Tibial nerve (tissue), 4 donors: Measurements from ENCODE around the gene PHF19. TPM values are rescaled to one million over a fixed set of nuclear protein-coding genes. Genes with fewer than 3 reads are reported as not detected.
A peak's percentile ranks its signal among the peaks of the same experiment; 100 is the strongest.

Experiments used
- DNase-seq, 2 donors: peaks; one replicate each; pipeline ENCODE4 v3.0.0-alpha.2; 2019; ENCODE audit warnings: low spot score in 2 of 2
- H3K27ac ChIP-seq, 4 donors: fragments of 200-600 bp; sonication (generic) in 3 of 4; one replicate each; pipeline ENCODE4 v1.5.1; 2017 to 2019; ENCODE audit warnings: mild to moderate bottlenecking in 1 of 4
- H3K27me3 ChIP-seq, 2 donors: fragments of 200-600 bp; sonication (generic) in 1 of 2; one replicate each; pipeline versions ENCODE4 v1.5.1 to v1.6.0; 2017 to 2019
- H3K36me3 ChIP-seq, 3 donors: fragments of 200-600 bp; sonication (generic); one replicate each; pipeline ENCODE4 v1.5.1; 2018 to 2019
- H3K4me1 ChIP-seq, 4 donors: fragments of 200-600 bp; sonication (generic) in 3 of 4; one replicate each; pipeline ENCODE4 v1.5.1; 2017 to 2019
- H3K4me3 ChIP-seq, 4 donors: fragments of 200-600 bp; sonication (generic) in 3 of 4; one replicate each; pipeline ENCODE4 v1.5.1; 2017 to 2019; ENCODE audit warnings: mild to moderate bottlenecking in 1 of 4, moderate library complexity in 1 of 4
- H3K9me3 ChIP-seq, 4 donors: fragments of 200-600 bp; sonication (generic) in 3 of 4; one replicate each; pipeline ENCODE4 v1.5.1; 2017 to 2019
- EP300 ChIP-seq, 2 donors: sonication (generic); formaldehyde crosslinking; IDR thresholded peaks; one replicate each; pipeline ENCODE4 v1.6.1; 2017; ENCODE audit warnings: antibody characterized with exemption in 2 of 2, mild to moderate bottlenecking in 1 of 2
- POLR2A ChIP-seq, 2 donors: fragments of 450-650 bp; IDR thresholded peaks; one replicate each; pipeline ENCODE4 v1.6.1; 2017; ENCODE audit warnings: antibody characterized with exemption in 2 of 2, mild to moderate bottlenecking in 2 of 2, moderate library complexity in 2 of 2
- WGBS, 2 donors: methylation state at CpG; one replicate each; pipeline ENCODE4 v1.1.5; 2018; 5-methylcytosine and 5-hydroxymethylcytosine counted together
- total RNA-seq, 4 donors: library from RNA; depleted of rRNA; stranded (reverse); fragments of >200 nt; gene quantifications; one replicate each; pipeline ENCODE4 v1.1.0, GENCODE V29; 2016
- TF ChIP-seq, protein P1 (sequence below), 5 experiments: fragments of 200-600 bp in 3 of 5; fragments of 450-650 bp in 2 of 5; sonication (generic) in 3 of 5; IDR thresholded peaks; one replicate each; pipeline ENCODE4 v1.5.1; 2016 to 2019; ENCODE audit warnings: antibody characterized with exemption in 5 of 5, mild to moderate bottlenecking in 3 of 5, moderate library complexity in 2 of 5

PHF19 gene
- total RNA-seq, 4 donors from 2014 or later, result 31.2 to 61.6 (median 44.3) TPM

DNA sequence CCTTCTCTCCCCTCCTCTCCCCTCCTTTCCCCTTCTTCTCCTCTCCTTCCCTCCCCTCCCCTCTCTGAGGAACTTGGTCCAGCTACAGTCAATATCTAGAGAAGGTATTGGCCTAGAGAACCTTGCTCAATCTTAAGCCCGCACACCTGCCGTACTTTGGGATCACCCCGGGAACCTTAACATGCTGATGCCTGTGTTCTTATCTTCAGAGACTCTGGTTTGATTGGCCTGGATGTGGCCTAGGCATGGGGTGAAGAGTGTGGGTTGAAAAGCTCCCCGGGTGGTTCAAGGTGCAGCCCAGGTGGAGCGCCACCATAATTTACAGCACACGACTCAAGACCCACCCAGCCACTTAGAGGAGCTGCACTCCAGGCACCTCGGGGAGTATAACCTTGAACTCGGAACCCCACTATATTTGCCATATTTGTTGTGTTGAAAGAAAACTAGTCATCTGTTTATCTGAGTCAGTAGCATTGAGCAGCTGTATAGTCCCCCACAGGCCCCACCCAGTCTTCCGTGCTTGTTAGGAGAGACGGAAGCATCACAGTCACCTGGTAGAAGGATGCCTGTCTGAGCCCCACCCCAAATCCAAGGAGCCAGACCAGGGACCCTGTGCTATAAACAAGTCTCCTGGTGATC is 14.4 kb upstream of the PHF19 start:
- H3K27me3 ChIP-seq, result no peaks in the 10 kb centered on the region
- no peaks in the 10 kb centered on the region for H3K36me3 ChIP-seq
- no peak for DNase-seq
- 88 to 94% methylated on average over 10 of the region's 10 CpGs for WGBS, 2 donors
- peak overlapping the region in 3 of 4 donors; percentile 64 to 77 (median 69) for H3K27ac ChIP-seq
- H3K4me1 ChIP-seq, result peaks cover 0 to 41% (median 14%) of the 10 kb centered on the region in 4 donors
- H3K9me3 ChIP-seq, result no peaks in the 10 kb centered on the region
- H3K4me3 ChIP-seq, result no peak overlapping the region
- no peak for TF ChIP-seq EP300 (IDR thresholded peaks at IDR 0.05)

DNA sequence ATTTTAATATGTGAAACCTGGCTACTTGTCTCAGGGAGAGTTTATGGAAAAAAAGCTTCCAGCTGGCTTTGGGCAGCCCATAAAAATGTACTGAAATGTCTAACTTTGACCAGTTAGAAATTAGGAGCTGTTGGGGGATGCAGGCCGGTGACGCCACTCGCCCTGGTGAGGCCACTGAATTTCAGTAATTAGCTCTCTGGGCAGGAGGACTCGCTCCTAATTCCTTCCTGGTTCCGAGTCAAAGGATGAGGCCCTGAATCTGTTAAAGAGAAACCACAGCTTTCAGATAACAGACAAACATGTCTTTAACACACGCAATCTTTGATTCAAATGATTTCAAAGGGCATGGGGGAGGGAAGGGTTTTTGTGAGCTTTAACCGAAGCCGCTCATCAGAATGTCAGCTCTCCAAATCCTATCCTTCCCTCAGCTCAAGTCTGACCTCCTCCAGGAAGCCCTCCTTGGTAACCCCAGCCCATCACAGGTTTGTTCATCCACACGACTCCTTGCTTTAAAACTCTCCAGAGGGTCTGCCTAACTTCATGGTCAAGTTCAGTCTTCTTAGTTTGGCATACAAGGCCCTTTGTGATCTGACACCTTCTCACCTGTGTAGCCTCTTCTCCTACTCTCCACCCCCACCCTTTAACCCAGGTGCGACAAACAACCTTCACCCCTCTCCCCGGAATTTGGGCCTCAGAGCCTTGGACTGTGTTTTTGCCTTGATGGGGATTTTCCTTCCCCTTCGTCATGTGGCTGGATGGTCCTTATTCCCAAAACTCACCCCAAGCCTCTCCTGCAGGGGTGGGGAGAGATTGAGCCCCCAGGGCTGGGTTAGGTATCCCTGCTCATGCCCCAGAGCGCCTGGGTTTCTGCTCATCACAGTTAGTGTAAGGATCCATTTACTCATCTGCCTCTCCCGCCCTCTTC is 13.6 kb upstream of the PHF19 start:
- Histone ChIP-seq H3K27me3 (no peaks in the 10 kb centered on the region), H3K4me3 (no peak overlapping the region), H3K4me1 (peaks cover 0 to 47% (median 17%) of the 10 kb centered on the region in 4 donors), H3K27ac (peak overlapping the region; percentile 27 to 77 (median 66)), H3K9me3 (no peaks in the 10 kb centered on the region), H3K36me3 (no peaks in the 10 kb centered on the region)
- no peak for DNase-seq
- TF ChIP-seq POLR2A (IDR thresholded peaks at IDR 0.05), result no peak
- TF ChIP-seq, protein P1, sequence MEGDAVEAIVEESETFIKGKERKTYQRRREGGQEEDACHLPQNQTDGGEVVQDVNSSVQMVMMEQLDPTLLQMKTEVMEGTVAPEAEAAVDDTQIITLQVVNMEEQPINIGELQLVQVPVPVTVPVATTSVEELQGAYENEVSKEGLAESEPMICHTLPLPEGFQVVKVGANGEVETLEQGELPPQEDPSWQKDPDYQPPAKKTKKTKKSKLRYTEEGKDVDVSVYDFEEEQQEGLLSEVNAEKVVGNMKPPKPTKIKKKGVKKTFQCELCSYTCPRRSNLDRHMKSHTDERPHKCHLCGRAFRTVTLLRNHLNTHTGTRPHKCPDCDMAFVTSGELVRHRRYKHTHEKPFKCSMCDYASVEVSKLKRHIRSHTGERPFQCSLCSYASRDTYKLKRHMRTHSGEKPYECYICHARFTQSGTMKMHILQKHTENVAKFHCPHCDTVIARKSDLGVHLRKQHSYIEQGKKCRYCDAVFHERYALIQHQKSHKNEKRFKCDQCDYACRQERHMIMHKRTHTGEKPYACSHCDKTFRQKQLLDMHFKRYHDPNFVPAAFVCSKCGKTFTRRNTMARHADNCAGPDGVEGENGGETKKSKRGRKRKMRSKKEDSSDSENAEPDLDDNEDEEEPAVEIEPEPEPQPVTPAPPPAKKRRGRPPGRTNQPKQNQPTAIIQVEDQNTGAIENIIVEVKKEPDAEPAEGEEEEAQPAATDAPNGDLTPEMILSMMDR (IDR thresholded peaks at IDR 0.05), result no peak
- no peak for TF ChIP-seq EP300 (IDR thresholded peaks at IDR 0.05)
- WGBS, 2 donors, result 66 to 74% methylated on average over 14 of the region's 14 CpGs

DNA sequence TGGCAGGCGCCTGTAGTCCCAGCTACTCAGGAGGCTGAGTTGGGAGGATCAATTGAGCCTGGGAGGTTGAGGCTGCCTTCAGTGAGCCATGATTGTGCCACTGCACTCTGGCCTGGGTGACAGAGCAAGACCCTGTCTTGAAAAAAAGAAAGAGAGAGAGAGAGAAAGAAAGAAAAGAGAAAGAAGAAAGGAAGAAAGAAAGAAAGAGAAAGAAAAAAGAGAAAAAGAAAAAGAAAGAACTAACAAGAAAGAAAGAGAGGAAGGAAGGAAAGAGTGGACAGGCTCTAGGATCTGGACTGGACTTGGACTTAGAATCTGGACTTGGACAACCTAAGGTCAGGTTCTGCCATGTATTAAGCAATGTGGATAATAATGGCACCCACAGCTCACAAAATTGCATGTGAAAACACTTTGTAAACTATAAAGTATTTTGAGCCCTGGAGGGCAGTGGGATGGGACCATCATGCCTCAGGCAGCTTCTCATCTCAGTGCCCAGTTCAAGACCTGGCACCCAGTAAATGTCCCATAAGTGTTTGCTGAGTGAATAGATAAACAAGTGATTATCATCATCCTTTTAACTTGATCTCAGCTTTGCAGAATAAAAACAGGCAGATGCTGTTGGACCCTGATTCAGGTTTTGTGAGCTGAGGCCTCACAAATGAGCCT is 12.8 kb upstream of the PHF19 start:
- H3K4me1 ChIP-seq, result peaks cover 0 to 39% (median 17%) of the 10 kb centered on the region in 4 donors
- no peaks in the 10 kb centered on the region for H3K36me3 ChIP-seq
- TF ChIP-seq EP300 (IDR thresholded peaks at IDR 0.05), result peak in 1 of 2 donors; percentile 42
- no peak for TF ChIP-seq POLR2A (IDR thresholded peaks at IDR 0.05)
- TF ChIP-seq, protein P1 (IDR thresholded peaks at IDR 0.05), result no peak
- H3K9me3 ChIP-seq, result no peaks in the 10 kb centered on the region
- no peaks in the 10 kb centered on the region for H3K27me3 ChIP-seq
- H3K27ac ChIP-seq, result peak overlapping the region in 3 of 4 donors; percentile 64 to 77 (median 69)
- 89 to 96% methylated on average over 1 of the region's 1 CpG for WGBS, 2 donors
- DNase-seq, result no peak
- H3K4me3 ChIP-seq, result no peak overlapping the region

DNA sequence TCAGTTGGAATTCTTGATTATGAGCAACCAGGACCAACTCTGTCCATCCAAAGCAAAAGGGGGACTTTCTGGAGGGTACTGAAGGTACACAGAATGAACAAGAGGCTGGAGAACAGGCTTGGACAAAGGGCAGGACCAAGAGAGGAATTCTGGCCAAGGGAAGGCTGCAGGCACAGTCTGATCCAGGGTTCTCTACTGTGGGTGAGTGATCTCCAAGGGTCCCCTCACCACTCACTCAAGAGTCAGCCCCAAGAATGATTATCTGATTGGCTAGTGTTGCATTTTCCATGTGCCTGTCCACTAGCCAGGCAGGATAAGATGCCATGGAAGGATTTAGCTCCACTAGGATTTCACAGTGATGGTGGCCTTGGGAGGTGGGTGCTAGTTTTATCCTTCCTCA is 11.6 kb upstream of the PHF19 start:
- Histone ChIP-seq H3K4me1 (peaks cover 0 to 32% (median 14%) of the 10 kb centered on the region in 4 donors), H3K27me3 (no peaks in the 10 kb centered on the region), H3K4me3 (no peak overlapping the region), H3K9me3 (no peaks in the 10 kb centered on the region), H3K27ac (no peak overlapping the region), H3K36me3 (no peaks in the 10 kb centered on the region)
- no peak for TF ChIP-seq EP300 (IDR thresholded peaks at IDR 0.05)
- no peak for DNase-seq

DNA sequence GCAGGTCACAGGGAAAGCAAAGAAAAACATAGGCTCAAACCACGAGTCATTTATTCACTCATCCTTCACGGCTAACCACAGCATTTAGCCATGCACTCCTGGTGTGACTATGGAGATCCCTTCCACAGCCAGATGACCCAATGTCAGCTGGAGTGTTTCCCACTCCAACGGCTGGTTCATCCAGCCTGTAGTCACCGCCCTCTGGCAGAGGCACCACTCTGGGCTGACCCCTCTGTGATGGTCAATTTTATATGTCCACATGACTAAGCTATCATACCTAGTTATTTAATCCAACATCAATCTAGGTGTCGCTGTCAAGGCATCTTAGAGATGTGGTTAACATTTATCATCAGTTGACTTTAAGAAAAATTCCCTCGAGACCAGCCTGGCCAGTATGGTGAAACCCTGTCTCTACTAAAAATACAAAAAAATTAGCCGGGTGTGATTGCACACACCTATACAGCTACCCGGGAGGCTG is 9.5 kb upstream of the PHF19 start:
- Histone ChIP-seq H3K4me1 (peaks cover 0 to 21% (median 9%) of the 10 kb centered on the region in 4 donors), H3K36me3 (no peaks in the 10 kb centered on the region), H3K27ac (peak overlapping the region in 1 of 4 donors; percentile 22), H3K4me3 (no peak overlapping the region), H3K27me3 (no peaks in the 10 kb centered on the region), H3K9me3 (no peaks in the 10 kb centered on the region)
- TF ChIP-seq EP300 (IDR thresholded peaks at IDR 0.05) (peak in 1 of 2 donors; percentile 19), POLR2A (IDR thresholded peaks at IDR 0.05) (no peak)
- TF ChIP-seq, protein P1 (IDR thresholded peaks at IDR 0.05), result no peak
- WGBS, 2 donors, result 64 to 76% methylated on average over 8 of the region's 8 CpGs
- DNase-seq, result peak in 1 of 2 donors; percentile 33
